Neural crest cell (in vitro differentiated cells): ENCODE results near the gene CIAO3. TPM values are rescaled to one million over a fixed set of nuclear protein-coding genes. Genes with fewer than 3 reads are reported as not detected.

Source experiments
- DNase-seq: peaks from one replicate; pipeline ENCODE4 v3.0.0; 2021; ENCODE audit warnings: low read depth, mixed read lengths, low spot score
- H3K27ac Mint-ChIP-seq: one replicate; pipeline ENCODE4 v1.8.0; 2021; ENCODE audit warnings: mild to moderate bottlenecking, mixed read lengths; ENCODE audit not compliant: unreplicated experiment
- H3K27me3 Mint-ChIP-seq: 2 replicates; pipeline ENCODE4 v1.8.0; 2021; ENCODE audit warnings: low read depth, mild to moderate bottlenecking, mixed read lengths
- H3K36me3 Mint-ChIP-seq: 2 replicates; pipeline ENCODE4 v1.8.0; 2021; ENCODE audit warnings: low read depth, mild to moderate bottlenecking, mixed read lengths
- H3K4me1 Mint-ChIP-seq: 2 replicates; pipeline ENCODE4 v1.8.0; 2021; ENCODE audit warnings: mixed read lengths
- H3K4me3 Mint-ChIP-seq: one replicate; pipeline ENCODE4 v1.8.0; 2021; ENCODE audit warnings: mild to moderate bottlenecking, mixed read lengths
- H3K9me3 Mint-ChIP-seq: 2 replicates; pipeline ENCODE4 v1.8.0; 2021; ENCODE audit warnings: mixed read lengths
- total RNA-seq: library from RNA; stranded (reverse); gene quantifications from 2 replicates; pipeline ENCODE4 v1.2.1, GENCODE V29; 2021
- TF ChIP-seq, protein P1 (sequence below): fragments of 200-600 bp; sonication (generic); conservative IDR thresholded peaks from 2 replicates; pipeline ENCODE4 v1.5.0; 2021; ENCODE audit warnings: antibody characterized with exemption, mild to moderate bottlenecking

Gene CIAO3
- total RNA-seq, 1 donor from 2014 or later: 45.9 TPM

- no peaks in the 10 kb centered on the region for H3K4me1 Mint-ChIP-seq
- no peak overlapping the region for H3K27ac Mint-ChIP-seq
- TF ChIP-seq, protein P1, sequence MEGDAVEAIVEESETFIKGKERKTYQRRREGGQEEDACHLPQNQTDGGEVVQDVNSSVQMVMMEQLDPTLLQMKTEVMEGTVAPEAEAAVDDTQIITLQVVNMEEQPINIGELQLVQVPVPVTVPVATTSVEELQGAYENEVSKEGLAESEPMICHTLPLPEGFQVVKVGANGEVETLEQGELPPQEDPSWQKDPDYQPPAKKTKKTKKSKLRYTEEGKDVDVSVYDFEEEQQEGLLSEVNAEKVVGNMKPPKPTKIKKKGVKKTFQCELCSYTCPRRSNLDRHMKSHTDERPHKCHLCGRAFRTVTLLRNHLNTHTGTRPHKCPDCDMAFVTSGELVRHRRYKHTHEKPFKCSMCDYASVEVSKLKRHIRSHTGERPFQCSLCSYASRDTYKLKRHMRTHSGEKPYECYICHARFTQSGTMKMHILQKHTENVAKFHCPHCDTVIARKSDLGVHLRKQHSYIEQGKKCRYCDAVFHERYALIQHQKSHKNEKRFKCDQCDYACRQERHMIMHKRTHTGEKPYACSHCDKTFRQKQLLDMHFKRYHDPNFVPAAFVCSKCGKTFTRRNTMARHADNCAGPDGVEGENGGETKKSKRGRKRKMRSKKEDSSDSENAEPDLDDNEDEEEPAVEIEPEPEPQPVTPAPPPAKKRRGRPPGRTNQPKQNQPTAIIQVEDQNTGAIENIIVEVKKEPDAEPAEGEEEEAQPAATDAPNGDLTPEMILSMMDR: no peak
- peaks cover 5% of the 10 kb centered on the region for H3K36me3 Mint-ChIP-seq
- DNase-seq: no peak
- peak overlapping the region; percentile 87 for H3K4me3 Mint-ChIP-seq
- H3K9me3 Mint-ChIP-seq: no peaks in the 10 kb centered on the region
- no peaks in the 10 kb centered on the region for H3K27me3 Mint-ChIP-seq
Observed at GRCh38 chr16:787321-787966, 46.6 kb upstream of the CIAO3 start.

- H3K27ac Mint-ChIP-seq: no peak overlapping the region
Observed at GRCh38 chr16:785563-786535, 45.1 kb upstream of the CIAO3 start.

GRCh38 chr16:784431-784830, 43.6 kb upstream of the CIAO3 start:
- Mint-ChIP-seq H3K4me1 (no peaks in the 10 kb centered on the region), H3K27me3 (no peaks in the 10 kb centered on the region), H3K27ac (no peak overlapping the region), H3K9me3 (no peaks in the 10 kb centered on the region), H3K4me3 (peak overlapping the region; percentile 71), H3K36me3 (no peaks in the 10 kb centered on the region)
- TF ChIP-seq, protein P1: no peak
- no peak for DNase-seq

More at GRCh38 chr16:785563-786535, 45.1 kb upstream of the CIAO3 start:
- Mint-ChIP-seq H3K4me1 (no peaks in the 10 kb centered on the region), H3K9me3 (no peaks in the 10 kb centered on the region), H3K27me3 (no peaks in the 10 kb centered on the region), H3K36me3 (no peaks in the 10 kb centered on the region), H3K4me3 (peak overlapping the region; percentile 71)
- peak; percentile 71 for DNase-seq
- TF ChIP-seq, protein P1: peak; percentile 89

DNA sequence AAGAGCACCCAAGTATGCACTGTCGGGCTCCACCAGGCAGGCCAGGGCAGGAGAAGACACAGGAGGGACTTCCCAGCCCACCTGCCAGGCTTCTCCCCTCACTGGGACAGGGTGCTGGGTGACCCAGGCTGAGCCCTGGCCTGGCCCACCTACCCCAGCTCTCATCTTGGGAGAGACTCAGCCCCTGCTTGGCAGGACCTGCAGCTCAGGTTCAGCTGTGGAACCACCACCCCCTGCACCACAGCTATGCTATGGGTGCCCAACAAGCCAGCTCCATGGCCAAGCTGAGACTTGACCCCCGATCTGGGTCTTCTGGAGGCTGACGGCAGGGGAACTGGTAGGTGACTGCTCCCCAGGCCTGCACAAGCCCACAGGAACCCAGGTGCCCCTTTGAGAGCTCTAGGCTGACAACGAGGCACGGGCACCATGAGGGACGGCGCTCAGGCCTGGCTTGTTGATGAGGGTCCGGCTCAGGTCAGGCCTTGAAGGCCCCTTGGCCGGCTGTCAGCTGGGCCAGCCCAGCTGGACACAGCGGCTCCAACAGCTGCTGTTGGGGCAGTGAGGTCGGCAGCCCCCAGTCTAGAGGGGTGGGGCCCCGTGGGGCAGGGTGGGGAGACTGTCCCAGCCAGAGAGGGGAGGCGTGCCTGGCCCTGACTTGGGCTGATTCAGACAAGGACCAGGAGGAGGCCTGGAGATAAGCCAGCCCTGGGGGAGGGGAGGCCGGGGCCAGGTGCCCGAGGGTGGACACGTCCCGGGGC, 42.8 kb upstream of the CIAO3 start:
- TF ChIP-seq, protein P1: no peak
- no peaks in the 10 kb centered on the region for H3K27me3 Mint-ChIP-seq
- no peak for DNase-seq

GRCh38 chr16:782766-783403, 42.1 kb upstream of the CIAO3 start:
- no peak for DNase-seq
- H3K9me3 Mint-ChIP-seq: no peaks in the 10 kb centered on the region
- H3K36me3 Mint-ChIP-seq: no peaks in the 10 kb centered on the region
- H3K27me3 Mint-ChIP-seq: no peaks in the 10 kb centered on the region
- peak overlapping the region; percentile 41 for H3K4me3 Mint-ChIP-seq
- H3K27ac Mint-ChIP-seq: no peak overlapping the region
- H3K4me1 Mint-ChIP-seq: no peaks in the 10 kb centered on the region
- TF ChIP-seq, protein P1: no peak

More for the DNA sequence above, 42.8 kb upstream of the CIAO3 start:
- H3K4me3 Mint-ChIP-seq: peak overlapping the region; percentile 41
- H3K4me1 Mint-ChIP-seq: no peaks in the 10 kb centered on the region
- H3K27ac Mint-ChIP-seq: no peak overlapping the region
- H3K36me3 Mint-ChIP-seq: no peaks in the 10 kb centered on the region
- no peaks in the 10 kb centered on the region for H3K9me3 Mint-ChIP-seq
